Activated CD8-positive, alpha-beta memory T cell treated with anti-CD3 and anti-CD28 coated beads for 36 hours (primary cell): ENCODE measurements around the gene LYSET. TPM values are rescaled to one million over a fixed set of nuclear protein-coding genes. Genes with fewer than 3 reads are reported as not detected.

Experiments used
- total RNA-seq, 2 experiments: library from RNA; stranded (reverse); gene quantifications; one replicate each; pipeline ENCODE4 v1.2.3, GENCODE V29; 2021

LYSET gene
- total RNA-seq, 2 experiments from 2014 or later = 16.6 to 18.8 TPM

Other genes with a start within 250 kb of the LYSET start
- 10 to 100 TPM; 65.7 to 73.0 TPM for gene ITPK1, start 69.4 kb upstream of the LYSET start, total RNA-seq
- 10 to 100 TPM; 15.7 to 15.9 TPM for gene MOAP1, start 420 bp upstream of the LYSET start, total RNA-seq
- gene GON7, start 21.7 kb downstream of the LYSET start, total RNA-seq = 10 to 100 TPM; 19.9 to 20.1 TPM
- gene UBR7, start 21.9 kb downstream of the LYSET start, total RNA-seq = 10 to 100 TPM; 37.7 to 41.3 TPM
- 10 to 100 TPM; 16.6 to 17.2 TPM for gene BTBD7, start 147.7 kb downstream of the LYSET start, total RNA-seq
- gene COX8C, start 161.9 kb downstream of the LYSET start, total RNA-seq = not detected
- gene UNC79, start 245.6 kb downstream of the LYSET start, total RNA-seq = under 1 TPM in 1 of 2 experiments, not detected in 1; 0.02 TPM